Activated naive CD4-positive, alpha-beta T cell treated with anti-CD3 and anti-CD28 coated beads, Interleukin-2, amount 50 U/mL, for 24 hours (primary cell): Measurements from ENCODE around the gene EPHA2.

Experiments
- H3K27ac Mint-ChIP-seq: one replicate; pipeline ENCODE4 v1.8.0; 2021; ENCODE audit warnings: mild to moderate bottlenecking, mixed read lengths
- H3K27me3 Mint-ChIP-seq: one replicate; pipeline ENCODE4 v1.8.0; 2021; ENCODE audit warnings: mixed read lengths
- H3K36me3 Mint-ChIP-seq: one replicate; pipeline ENCODE4 v1.8.0; 2021; ENCODE audit warnings: mixed read lengths
- H3K4me1 Mint-ChIP-seq: one replicate; pipeline ENCODE4 v1.8.0; 2021; ENCODE audit warnings: mixed read lengths
- H3K4me3 Mint-ChIP-seq: one replicate; pipeline ENCODE4 v1.8.0; 2021; ENCODE audit warnings: mild to moderate bottlenecking, mixed read lengths
- H3K9me3 Mint-ChIP-seq: one replicate; pipeline ENCODE4 v1.8.0; 2021; ENCODE audit warnings: mixed read lengths

The EPHA2 gene

DNA sequence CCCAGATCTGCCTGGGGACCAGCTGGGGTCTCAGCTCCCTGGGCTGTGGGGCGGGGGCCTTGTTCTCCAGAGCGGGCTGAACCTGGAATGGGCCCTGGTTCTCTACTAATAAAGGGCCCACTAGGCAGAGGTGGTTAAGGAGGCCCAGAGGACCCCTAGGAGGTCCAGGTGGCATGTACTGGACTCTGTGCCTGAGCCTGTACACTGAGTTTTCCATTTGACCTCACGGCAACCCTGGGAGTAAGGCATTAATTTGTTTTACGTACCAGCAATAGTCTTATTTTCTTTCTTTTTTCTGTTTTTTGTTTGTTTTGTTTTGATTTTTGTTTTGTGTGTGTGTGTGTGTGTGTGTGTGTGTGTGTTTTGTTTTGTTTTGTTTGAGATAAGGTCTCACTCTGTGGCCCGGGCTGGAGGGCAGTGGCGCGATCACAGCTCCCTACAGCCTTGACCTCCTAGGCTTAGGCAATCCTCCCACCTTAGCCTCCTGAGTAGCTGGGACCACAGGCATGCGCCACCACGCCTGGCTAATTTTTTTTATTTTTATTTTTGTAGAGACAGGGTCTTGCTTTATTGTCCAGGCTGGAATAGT lies 62.9 kb downstream of the EPHA2 start:
- H3K27ac Mint-ChIP-seq = peak overlapping the region; percentile 57
- no peaks in the 10 kb centered on the region for H3K27me3 Mint-ChIP-seq
- no peak overlapping the region for H3K4me3 Mint-ChIP-seq
- H3K9me3 Mint-ChIP-seq = no peaks in the 10 kb centered on the region
- H3K36me3 Mint-ChIP-seq = no peaks in the 10 kb centered on the region
- H3K4me1 Mint-ChIP-seq = no peaks in the 10 kb centered on the region

DNA sequence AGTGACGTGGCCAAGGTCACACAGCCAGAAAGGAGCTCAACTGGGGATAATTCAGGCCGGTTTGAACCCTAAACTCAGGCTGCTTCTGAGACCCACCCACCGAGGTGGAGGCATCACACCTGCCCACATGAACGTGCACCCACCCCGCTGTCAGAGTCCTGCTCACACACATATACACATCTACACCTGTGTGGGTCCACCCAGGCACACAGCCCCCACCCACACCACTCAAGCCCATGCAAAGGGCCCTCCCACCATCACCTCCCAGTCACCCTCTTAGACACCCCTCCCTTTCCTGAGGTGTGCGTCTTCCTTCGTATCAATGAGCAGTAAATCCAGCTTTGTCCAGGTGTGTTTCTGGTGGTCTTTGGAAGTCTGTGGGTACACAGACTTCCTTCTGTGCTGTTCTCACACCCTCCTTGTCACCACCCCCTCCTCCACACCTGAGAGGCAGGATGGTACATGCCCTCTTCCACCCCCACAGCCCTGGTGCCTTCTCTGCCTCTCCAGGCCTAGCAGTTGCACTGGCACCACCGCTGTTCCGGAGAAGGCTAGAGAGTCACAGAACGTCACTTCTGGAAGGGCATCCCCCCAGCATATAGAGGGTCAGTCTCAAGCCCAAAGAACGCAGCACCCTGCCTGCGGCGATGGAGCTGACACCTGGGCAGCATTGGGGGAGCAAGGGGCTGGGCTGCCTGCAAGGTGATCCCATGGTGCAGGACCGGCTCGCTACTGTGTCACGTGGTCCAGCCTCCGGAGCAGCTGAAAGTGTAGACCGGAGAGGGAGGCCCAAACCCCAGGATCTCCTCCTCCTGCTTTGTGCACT lies 63.6 kb downstream of the EPHA2 start:
- H3K27ac Mint-ChIP-seq = no peak overlapping the region
- no peaks in the 10 kb centered on the region for H3K27me3 Mint-ChIP-seq
- no peaks in the 10 kb centered on the region for H3K4me1 Mint-ChIP-seq
- H3K9me3 Mint-ChIP-seq = no peaks in the 10 kb centered on the region
- no peaks in the 10 kb centered on the region for H3K36me3 Mint-ChIP-seq
- H3K4me3 Mint-ChIP-seq = no peak overlapping the region

DNA sequence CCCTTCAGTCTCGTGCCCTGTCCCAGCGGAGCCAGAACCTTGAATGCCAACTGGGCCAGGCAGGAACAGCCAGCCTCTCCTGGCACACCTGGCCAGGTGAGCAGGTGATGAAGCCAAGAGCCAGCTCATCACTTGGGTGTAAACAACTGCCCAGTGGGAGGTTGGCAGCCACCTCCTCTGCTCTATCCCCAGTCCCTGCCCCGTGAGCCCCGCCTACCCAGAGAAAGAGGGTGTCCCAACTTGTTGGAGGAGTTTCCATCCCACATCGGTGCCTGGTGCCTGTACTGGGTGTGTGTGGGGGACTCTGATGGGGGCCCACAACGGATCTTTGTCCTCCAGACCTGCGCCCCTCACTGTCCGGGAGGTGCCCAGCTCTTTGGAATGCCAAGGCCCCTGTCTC lies 64.6 kb downstream of the EPHA2 start:
- H3K9me3 Mint-ChIP-seq = no peaks in the 10 kb centered on the region
- H3K27ac Mint-ChIP-seq = no peak overlapping the region
- H3K4me3 Mint-ChIP-seq = no peak overlapping the region
- H3K36me3 Mint-ChIP-seq = no peaks in the 10 kb centered on the region
- H3K4me1 Mint-ChIP-seq = no peaks in the 10 kb centered on the region
- H3K27me3 Mint-ChIP-seq = no peaks in the 10 kb centered on the region

DNA sequence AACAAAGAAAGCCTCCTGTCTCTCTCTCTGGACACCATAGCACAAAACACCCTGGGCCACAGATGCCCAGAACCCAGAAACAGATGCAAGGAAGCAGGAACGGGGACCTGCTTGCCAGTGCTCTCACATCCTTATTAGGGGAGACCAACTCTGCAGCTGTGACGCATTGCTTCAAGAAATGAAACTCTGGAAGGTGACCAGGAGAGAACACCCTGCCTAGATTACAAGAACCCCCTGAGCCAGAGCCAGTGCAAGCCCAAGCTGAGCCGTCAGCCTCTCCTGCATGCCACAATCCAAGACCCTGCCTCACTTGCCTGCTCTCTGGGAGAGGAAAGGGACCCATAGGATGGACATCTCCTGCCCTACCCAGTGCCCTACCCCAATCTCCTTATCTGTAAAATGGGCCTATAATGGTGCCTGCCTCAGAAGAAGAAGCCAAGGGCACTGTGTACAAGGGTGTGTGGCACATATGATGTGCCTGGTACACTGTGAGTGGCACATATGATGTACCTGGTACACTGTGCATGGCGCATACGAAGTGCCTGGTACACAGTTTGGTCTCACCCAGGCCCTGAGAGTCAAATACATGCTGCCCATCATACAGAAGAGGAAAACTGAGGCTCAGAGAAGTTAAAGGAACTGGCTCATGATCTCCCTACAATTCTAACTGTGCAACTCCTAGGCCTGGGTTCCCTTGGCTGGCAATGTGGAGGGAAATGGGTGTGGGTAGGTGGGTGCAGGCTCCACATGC lies 65.6 kb downstream of the EPHA2 start:
- no peaks in the 10 kb centered on the region for H3K9me3 Mint-ChIP-seq
- no peak overlapping the region for H3K4me3 Mint-ChIP-seq
- H3K27ac Mint-ChIP-seq = no peak overlapping the region
- no peaks in the 10 kb centered on the region for H3K36me3 Mint-ChIP-seq
- no peaks in the 10 kb centered on the region for H3K4me1 Mint-ChIP-seq
- no peaks in the 10 kb centered on the region for H3K27me3 Mint-ChIP-seq

DNA sequence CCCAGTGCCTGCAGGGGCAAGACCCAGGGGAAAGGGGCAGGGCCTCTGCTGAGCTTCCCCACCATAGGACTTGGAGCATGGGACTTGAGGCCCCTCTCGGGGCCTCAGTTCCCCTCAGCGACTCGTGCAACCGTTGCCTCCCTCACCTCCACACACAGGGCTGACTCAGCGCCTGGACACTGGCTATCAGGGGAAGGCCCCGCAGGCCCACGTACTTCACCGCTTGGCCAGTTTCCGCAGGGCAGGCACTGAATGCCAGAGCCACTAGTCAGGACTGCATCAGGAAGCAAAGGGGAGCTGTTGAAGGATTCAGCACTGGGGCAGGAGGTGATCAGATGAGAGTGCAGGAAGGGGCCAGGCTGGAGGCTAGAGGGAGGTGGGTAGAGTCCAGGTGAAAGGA lies 66.9 kb downstream of the EPHA2 start:
- no peaks in the 10 kb centered on the region for H3K9me3 Mint-ChIP-seq
- no peak overlapping the region for H3K4me3 Mint-ChIP-seq
- H3K27ac Mint-ChIP-seq = no peak overlapping the region
- no peaks in the 10 kb centered on the region for H3K36me3 Mint-ChIP-seq
- no peaks in the 10 kb centered on the region for H3K4me1 Mint-ChIP-seq
- H3K27me3 Mint-ChIP-seq = no peaks in the 10 kb centered on the region

DNA sequence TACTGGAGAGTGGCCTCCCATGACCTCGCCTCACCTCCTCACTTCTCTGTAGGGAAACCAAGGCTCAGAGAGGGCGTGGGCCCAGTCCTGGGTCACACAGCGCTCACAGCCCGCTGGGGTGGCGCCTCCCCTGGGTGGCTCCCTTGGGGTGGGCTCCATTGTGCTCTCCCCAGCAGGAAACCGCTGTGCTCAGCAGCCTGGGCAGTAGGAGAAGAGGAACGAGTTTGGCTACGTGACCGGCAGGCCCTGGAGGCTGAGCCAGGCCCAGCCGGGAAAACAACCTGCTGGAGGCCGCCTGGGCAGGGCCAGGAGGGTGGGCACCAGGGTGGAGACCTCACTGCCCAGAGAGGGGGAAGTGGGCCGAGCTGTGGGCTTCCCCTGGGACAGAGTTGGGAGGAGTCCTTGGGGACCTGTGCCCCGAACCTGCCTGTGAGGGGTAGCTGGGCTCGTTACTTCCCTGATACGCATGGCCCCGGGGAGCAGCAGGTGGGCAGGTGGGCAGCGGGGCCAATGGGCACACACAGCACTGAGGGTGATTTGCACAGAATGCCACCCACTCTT lies 67.4 kb downstream of the EPHA2 start:
- Mint-ChIP-seq H3K9me3 (no peaks in the 10 kb centered on the region), H3K27ac (no peak overlapping the region), H3K27me3 (no peaks in the 10 kb centered on the region), H3K4me3 (no peak overlapping the region), H3K36me3 (no peaks in the 10 kb centered on the region), H3K4me1 (no peaks in the 10 kb centered on the region)

DNA sequence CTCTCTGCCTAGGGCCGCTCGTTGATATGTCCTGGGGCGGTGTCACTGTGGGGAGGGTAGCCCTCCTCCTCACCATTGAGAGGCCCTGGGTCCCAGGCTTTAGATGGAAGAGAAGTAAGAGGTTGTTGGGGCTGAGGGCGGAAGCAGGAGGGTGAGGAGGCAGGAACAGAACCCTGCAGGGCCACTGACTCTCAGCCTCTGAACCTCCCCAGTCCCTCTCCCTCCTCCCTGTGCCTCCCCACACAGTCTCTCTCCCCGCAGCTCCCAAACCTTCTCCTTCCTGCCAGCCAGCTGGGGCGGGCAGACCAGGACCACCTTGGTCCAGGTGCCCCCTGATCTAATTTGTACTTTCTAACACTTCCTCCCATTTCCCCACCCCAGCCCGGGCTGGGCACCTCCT lies 68.1 kb downstream of the EPHA2 start:
- no peak overlapping the region for H3K27ac Mint-ChIP-seq
- H3K27me3 Mint-ChIP-seq = no peaks in the 10 kb centered on the region
- H3K4me3 Mint-ChIP-seq = no peak overlapping the region
- H3K36me3 Mint-ChIP-seq = no peaks in the 10 kb centered on the region
- no peaks in the 10 kb centered on the region for H3K4me1 Mint-ChIP-seq
- no peaks in the 10 kb centered on the region for H3K9me3 Mint-ChIP-seq

DNA sequence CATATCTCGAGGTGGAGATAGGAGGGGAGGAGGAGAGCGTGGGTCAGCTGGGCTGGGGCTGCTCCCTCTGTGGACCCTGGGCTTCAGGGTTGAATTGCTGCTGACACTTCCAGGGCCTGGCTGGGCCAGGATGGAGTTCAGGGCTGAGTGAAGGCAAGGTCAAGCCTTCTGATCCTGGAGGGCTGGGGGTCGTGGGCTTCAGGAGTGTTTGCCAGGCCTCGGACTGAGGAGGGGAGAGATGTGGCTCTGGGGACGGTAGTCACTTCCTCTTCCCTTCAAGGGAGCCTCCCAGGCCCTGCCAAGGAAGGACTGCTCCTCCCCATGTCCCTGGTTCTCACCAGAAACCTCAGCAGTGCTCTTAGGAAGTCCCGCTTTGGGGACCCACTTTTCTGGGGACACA lies 70.3 kb downstream of the EPHA2 start:
- H3K27ac Mint-ChIP-seq = no peak overlapping the region
- H3K9me3 Mint-ChIP-seq = no peaks in the 10 kb centered on the region
- no peaks in the 10 kb centered on the region for H3K36me3 Mint-ChIP-seq
- no peak overlapping the region for H3K4me3 Mint-ChIP-seq
- no peaks in the 10 kb centered on the region for H3K4me1 Mint-ChIP-seq
- H3K27me3 Mint-ChIP-seq = no peaks in the 10 kb centered on the region

DNA sequence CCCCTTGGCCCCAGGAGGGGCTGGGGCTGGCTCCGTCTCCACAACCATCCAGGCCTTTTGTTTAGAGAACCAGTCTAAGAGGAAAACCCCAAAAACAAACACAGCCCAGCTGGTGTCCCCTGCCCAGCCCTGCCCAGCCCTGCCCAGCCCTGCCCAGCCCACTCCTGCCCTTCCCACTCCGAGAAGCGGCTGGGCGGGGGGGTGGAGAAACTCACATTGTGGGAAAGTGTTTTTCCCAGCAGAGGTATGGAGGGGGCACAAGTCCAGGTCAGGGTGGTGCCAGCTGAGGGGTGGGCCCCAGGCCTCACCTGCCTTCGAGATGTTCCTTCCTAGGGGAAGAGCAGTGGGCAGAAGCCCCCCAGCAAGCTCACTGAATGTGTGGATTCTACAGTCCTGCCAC lies 72.4 kb downstream of the EPHA2 start:
- Mint-ChIP-seq H3K4me3 (no peak overlapping the region), H3K4me1 (peaks cover 6% of the 10 kb centered on the region), H3K9me3 (no peaks in the 10 kb centered on the region), H3K27me3 (no peaks in the 10 kb centered on the region), H3K36me3 (no peaks in the 10 kb centered on the region), H3K27ac (peak overlapping the region; percentile 46)

DNA sequence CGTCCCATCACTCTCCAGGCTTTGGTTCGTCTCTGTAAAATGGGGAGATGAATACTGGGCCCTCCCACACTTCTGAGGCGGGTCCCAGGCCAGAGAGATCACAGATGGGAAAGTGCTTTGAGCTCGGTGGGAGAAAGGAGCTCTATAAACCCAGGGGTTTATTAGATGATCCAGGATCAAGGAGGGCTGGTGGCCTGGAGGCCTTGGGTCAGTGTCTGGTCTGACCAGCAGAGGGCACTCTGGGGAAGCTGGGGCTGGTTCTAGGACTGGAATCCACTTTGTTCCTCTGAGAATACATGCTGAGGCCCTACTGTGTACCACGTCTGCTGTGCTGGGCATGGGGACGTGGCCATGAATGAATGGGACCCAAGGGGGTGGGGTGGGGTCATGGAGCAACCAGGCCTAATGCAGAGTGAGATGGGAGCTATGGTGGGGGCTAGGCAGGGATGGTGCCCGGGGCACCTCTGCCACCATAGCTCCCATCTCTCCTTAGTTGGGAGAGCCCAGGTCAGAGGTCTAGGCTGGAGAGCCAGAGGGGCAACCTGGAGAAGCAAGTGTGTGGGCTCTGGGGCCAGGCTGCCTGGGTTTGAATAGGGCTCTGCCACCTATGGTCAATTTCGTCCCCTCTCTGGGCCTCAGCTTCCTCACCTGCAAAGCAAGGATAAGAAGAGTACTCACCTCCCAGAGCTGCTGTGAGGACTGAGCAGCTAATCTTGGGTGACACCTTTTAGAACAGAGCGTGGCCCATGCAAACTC lies 73.4 kb downstream of the EPHA2 start:
- no peaks in the 10 kb centered on the region for H3K36me3 Mint-ChIP-seq
- H3K27me3 Mint-ChIP-seq = no peaks in the 10 kb centered on the region
- peaks cover 6% of the 10 kb centered on the region for H3K4me1 Mint-ChIP-seq
- no peaks in the 10 kb centered on the region for H3K9me3 Mint-ChIP-seq
- no peak overlapping the region for H3K27ac Mint-ChIP-seq
- H3K4me3 Mint-ChIP-seq = no peak overlapping the region

DNA sequence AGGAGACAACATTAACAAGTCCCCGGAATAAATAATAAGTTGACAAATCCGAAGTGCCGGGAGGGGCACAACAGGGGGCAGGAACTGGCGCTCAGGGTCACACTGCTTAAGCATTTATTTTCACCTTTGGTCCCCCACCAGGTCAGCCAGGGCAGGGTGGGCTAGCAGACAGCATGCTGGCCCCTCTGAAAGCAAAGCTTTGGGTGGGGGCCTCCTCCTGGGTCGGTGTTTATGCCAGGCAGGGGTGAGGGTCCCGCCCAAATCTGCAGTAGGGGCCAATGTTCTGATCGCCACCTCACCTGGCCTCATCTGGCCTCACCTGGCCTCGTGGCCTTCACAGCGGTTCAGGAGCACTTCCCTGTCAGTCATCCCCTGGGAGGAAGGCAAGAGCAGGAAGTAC lies 74.2 kb downstream of the EPHA2 start:
- Mint-ChIP-seq H3K4me3 (no peak overlapping the region), H3K4me1 (peaks cover 6% of the 10 kb centered on the region), H3K36me3 (no peaks in the 10 kb centered on the region), H3K27ac (no peak overlapping the region), H3K9me3 (no peaks in the 10 kb centered on the region), H3K27me3 (no peaks in the 10 kb centered on the region)

DNA sequence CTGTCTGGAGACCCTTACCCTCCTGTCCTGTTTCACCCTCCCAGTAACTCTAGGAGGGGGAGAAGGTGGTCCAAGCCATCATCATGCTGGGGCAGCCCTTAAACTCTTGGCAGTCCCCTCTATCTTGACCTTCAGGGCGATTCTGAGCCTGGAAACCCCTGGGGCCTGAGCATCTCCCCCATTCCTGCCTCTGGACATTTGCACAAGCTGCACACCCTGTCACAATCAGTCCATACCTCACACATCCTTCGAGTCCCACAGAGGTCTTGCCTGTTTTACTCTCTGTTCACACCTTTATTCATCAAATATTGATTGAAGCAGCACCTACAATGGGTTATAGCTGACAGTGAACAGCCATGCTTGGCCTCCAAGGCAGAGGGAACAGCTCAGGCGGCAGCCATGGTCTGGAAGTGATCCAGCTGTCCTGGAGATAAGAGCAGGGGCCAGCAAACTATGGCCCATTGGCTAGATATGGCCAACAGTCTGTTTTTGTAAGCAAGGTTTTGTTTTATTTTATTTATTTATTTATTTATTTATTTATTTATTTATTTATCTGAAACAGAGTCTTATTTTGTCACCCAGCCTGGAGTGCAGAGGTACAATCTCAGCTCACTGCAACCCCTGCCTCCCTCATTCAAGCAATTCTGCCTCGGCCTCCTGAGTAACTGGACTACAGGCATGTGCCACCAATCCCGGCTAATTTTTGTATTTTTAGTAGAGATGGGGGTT lies 75.3 kb downstream of the EPHA2 start:
- Mint-ChIP-seq H3K27ac (no peak overlapping the region), H3K27me3 (no peaks in the 10 kb centered on the region), H3K36me3 (no peaks in the 10 kb centered on the region), H3K9me3 (no peaks in the 10 kb centered on the region), H3K4me3 (no peak overlapping the region), H3K4me1 (peaks cover 6% of the 10 kb centered on the region)

DNA sequence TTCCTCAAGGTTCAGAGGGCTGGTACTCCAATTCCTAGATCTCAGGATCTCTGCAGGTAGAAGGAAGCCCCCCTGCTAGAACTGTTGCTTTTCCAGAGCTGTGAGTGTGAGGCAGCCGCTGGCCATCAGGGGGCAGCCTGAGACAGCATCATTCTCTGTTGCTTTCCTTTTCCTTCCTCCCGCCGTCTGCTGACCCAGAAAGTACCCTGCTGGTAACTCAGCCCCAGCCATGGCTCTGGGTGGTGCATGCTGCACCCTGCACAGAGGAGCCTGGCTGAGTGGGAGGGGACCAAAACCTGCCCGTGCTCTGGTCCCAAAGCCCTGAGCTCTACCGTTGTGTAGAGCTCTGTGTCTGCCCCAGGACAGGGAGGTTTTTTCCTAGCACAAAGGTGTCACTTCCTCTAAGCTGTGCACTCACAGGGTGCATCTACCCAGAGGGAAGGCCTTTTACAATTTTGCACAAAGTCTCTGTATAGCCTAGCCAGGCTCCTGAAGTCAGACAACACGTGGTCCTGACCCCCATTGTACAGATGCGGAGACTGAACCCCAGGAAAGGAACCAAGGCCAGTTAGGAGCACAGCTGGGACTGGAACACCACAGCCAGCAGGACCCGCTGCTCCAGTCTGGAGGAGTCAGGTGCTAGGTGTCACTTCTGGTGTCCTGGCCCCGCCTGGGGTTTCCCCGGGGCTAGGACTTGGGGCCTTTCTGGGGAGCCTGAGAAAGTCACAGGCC lies 76.8 kb downstream of the EPHA2 start:
- H3K36me3 Mint-ChIP-seq = no peaks in the 10 kb centered on the region
- peaks cover 10% of the 10 kb centered on the region for H3K4me1 Mint-ChIP-seq
- H3K4me3 Mint-ChIP-seq = peak overlapping the region; percentile 74
- H3K27me3 Mint-ChIP-seq = peaks cover 4% of the 10 kb centered on the region
- no peak overlapping the region for H3K27ac Mint-ChIP-seq
- H3K9me3 Mint-ChIP-seq = no peaks in the 10 kb centered on the region

DNA sequence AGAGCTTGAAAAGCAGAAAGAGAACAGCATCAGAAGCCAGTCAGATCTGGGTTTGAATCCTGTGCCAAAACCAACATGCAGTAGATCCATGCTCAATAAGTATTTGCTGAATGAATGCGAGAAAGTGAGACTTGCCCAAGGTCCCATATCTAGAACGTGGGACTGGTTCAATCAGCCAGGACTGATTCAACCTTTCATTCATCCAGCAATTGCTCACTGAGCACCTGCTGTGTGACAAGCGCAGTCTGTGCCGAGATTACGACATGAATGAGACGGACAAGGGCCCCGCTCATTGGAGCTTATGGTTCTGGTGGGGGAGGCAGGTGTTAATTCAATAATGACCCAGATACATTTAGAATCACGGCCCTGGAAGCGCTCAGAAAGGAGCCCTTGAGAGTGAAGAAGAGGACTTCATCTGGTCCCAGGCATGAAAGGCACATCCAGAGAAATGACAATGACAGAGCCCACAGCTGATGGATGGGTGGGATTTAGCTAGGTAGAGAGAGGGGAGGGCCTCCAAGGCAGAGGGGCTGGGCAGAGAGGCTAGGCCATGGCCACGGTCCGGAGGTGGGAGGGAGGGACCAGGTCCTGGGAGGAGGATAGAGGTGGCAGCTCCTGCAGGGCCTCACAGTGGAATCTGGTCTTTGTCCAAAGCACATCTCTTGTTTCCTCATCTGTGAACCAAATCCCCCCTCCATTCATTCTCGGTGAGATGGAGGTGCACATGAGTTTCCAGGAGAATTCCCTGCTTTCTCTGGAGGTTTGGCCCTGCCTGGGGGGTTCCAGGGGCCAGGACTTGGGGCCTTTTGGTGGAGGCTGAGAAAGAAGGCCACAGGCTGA lies 78.2 kb downstream of the EPHA2 start:
- Mint-ChIP-seq H3K9me3 (no peaks in the 10 kb centered on the region), H3K36me3 (no peaks in the 10 kb centered on the region), H3K27ac (no peak overlapping the region), H3K4me1 (peaks cover 15% of the 10 kb centered on the region), H3K27me3 (peaks cover 7% of the 10 kb centered on the region), H3K4me3 (no peak overlapping the region)
